B cell (primary cell): Measurements from ENCODE around the gene ARIH2. TPM values are rescaled to one million over a fixed set of nuclear protein-coding genes. Genes with fewer than 3 reads are reported as not detected.

Experiments used
- ATAC-seq: fragments of 200-7000 bp; cut with Tn5 transposase; one replicate; pipeline ENCODE4 v1.10.0; 2021; ENCODE audit warnings: low read depth, mild to moderate bottlenecking, moderate number of reproducible peaks, moderate library complexity
- CTCF ChIA-PET: fragments of 350-600 bp; sonication (Branson Sonifier 250); formaldehyde crosslinking; loops from one replicate; lab custom pipeline; 2021; ENCODE audit warnings: antibody characterized with exemption, inconsistent platforms; lab: Charles Lee
- POLR2A ChIA-PET: fragments of 350-600 bp; sonication (Branson Sonifier 250); formaldehyde crosslinking; loops from one replicate; lab custom pipeline; 2021; ENCODE audit warnings: antibody characterized with exemption; lab: Charles Lee
- DNase-seq: peaks from one replicate; pipeline ENCODE4 v3.0.0; 2013
- H2AFZ ChIP-seq: 2 replicates; pipeline ENCODE4 v1.6.1; 2012; ENCODE audit warnings: mild to moderate bottlenecking, low read depth, low read length; ENCODE audit not compliant: insufficient read depth, poor library complexity, severe bottlenecking
- H3K27ac ChIP-seq, 2 donors: 1 replicate in 1 of 2; 2 replicates in 1 of 2; pipeline ENCODE4 v1.5.1; 2012 to 2013; ENCODE audit warnings: low read length in 2 of 2, mild to moderate bottlenecking in 2 of 2, moderate library complexity in 1 of 2
- H3K27me3 ChIP-seq, 4 experiments: fragments of 200-600 bp in 1 of 4; sonication (generic) in 1 of 4; replicated peaks in 1 of 4; 1 replicate in 2 of 4; 2 replicates in 2 of 4; pipeline versions ENCODE4 v1.6.1 to v1.7.0; 2013 to 2016; ENCODE audit warnings: low read length in 3 of 4, mild to moderate bottlenecking in 2 of 4, mixed read lengths in 1 of 4, moderate library complexity in 1 of 4; ENCODE audit not compliant: insufficient read depth in 4 of 4, control insufficient read depth in 3 of 4; ENCODE audit errors: control extremely low read depth in 1 of 4
- H3K36me3 ChIP-seq, 2 experiments: replicated peaks in 1 of 2; 1 replicate in 1 of 2; 2 replicates in 1 of 2; pipeline versions ENCODE4 v1.6.1 to v1.7.1; 2013; ENCODE audit warnings: low read length in 1 of 2; ENCODE audit not compliant: insufficient read depth in 2 of 2, control insufficient read depth in 1 of 2; ENCODE audit errors: control extremely low read depth in 1 of 2, extremely low read depth in 1 of 2
- H3K4me1 ChIP-seq, 2 donors: fragments of 200-600 bp in 1 of 2; sonication (generic) in 1 of 2; 1 replicate in 1 of 2; 2 replicates in 1 of 2; pipeline versions ENCODE4 v1.5.1 to v1.6.1; 2013 to 2017; ENCODE audit warnings: low read length in 2 of 2; ENCODE audit not compliant: control insufficient read depth in 2 of 2, insufficient read depth in 2 of 2
- H3K4me2 ChIP-seq: replicated peaks from 2 replicates; pipeline ENCODE3; 2012; ENCODE audit warnings: mild to moderate bottlenecking, low read depth, low read length; ENCODE audit not compliant: poor library complexity, severe bottlenecking
- H3K4me3 ChIP-seq, 5 experiments: fragments of 200-600 bp in 1 of 5; sonication (generic) in 1 of 5; 1 replicate in 3 of 5; 2 replicates in 2 of 5; pipeline versions ENCODE4 v1.5.1 to v1.7.0; 2011 to 2016; ENCODE audit warnings: low read length in 4 of 5, mild to moderate bottlenecking in 4 of 5, low read depth in 2 of 5, control low read depth in 1 of 5, moderate library complexity in 1 of 5; ENCODE audit not compliant: insufficient read depth in 1 of 5; ENCODE audit errors: control extremely low read depth in 1 of 5, extremely low read depth in 1 of 5
- H3K79me2 ChIP-seq: fragments of 200-600 bp; sonication (generic); one replicate; pipeline ENCODE4 v1.6.0; 2016; ENCODE audit warnings: low read length; ENCODE audit not compliant: control insufficient read depth, insufficient read depth
- H3K9ac ChIP-seq: fragments of 200-600 bp; sonication (generic); 2 replicates; pipeline ENCODE4 v1.6.1; 2017; ENCODE audit warnings: mild to moderate bottlenecking, low read length, moderate library complexity
- H3K9me3 ChIP-seq, 3 donors: one replicate each; pipeline versions ENCODE4 v1.6.1 to v1.7.1; 2013; ENCODE audit warnings: low read length in 2 of 3; ENCODE audit not compliant: control insufficient read depth in 2 of 3, insufficient read depth in 1 of 3; ENCODE audit errors: control extremely low read depth in 1 of 3
- H4K20me1 ChIP-seq: 2 replicates; pipeline ENCODE4 v1.6.0; 2012; ENCODE audit warnings: mild to moderate bottlenecking, low read length; ENCODE audit not compliant: insufficient read depth, control insufficient read depth, poor library complexity, severe bottlenecking
- H3K27ac Mint-ChIP-seq: one replicate; pipeline ENCODE4 v1.8.0; 2021; ENCODE audit warnings: mixed read lengths
- H3K27me3 Mint-ChIP-seq: one replicate; pipeline ENCODE4 v1.8.0; 2021; ENCODE audit warnings: mixed read lengths
- H3K4me1 Mint-ChIP-seq: one replicate; pipeline ENCODE4 v1.8.0; 2021; ENCODE audit warnings: mixed read lengths
- H3K4me3 Mint-ChIP-seq: one replicate; pipeline ENCODE4 v1.8.0; 2021; ENCODE audit warnings: mixed read lengths
- H3K9me3 Mint-ChIP-seq: one replicate; pipeline ENCODE4 v1.8.0; 2022; ENCODE audit warnings: mixed read lengths; ENCODE audit not compliant: insufficient read depth
- CTCF ChIP-seq: fragments of 200-600 bp; IDR thresholded peaks from one replicate; pipeline ENCODE4 v1.8.0; 2022; ENCODE audit warnings: antibody characterized with exemption, mild to moderate bottlenecking
- EZH2 ChIP-seq: IDR thresholded peaks from 2 replicates; pipeline ENCODE4 v1.6.1; 2012; ENCODE audit warnings: borderline replicate concordance, low read depth, mild to moderate bottlenecking, moderate library complexity, low read length; ENCODE audit not compliant: insufficient read depth, poor library complexity, severe bottlenecking
- WGBS: methylation state at CpG from one replicate; pipeline ENCODE4 v1.1.5; 2013; ENCODE audit warnings: missing lambda C conversion rate; ENCODE audit not compliant: insufficient coverage; 5-methylcytosine and 5-hydroxymethylcytosine counted together
- intact Hi-C: fragments of 100-400 bp; cut with micrococcal nuclease; formaldehyde crosslinking; loops from one replicate; pipeline ENCODE4 v1.10.0; 2022
- polyA plus RNA-seq: library from polyadenylated mRNA; depleted of rRNA; stranded (reverse); fragments of >200 nt; gene quantifications from 2 replicates; pipeline ENCODE4 v1.2.3, GENCODE V29; 2012
- total RNA-seq, 2 donors: library from RNA; stranded (reverse); fragments of 120-200 nt in 1 of 2; gene quantifications; 1 replicate in 1 of 2; 2 replicates in 1 of 2; pipeline versions ENCODE4 v1.2.3 to v1.2.4, GENCODE V29; 2013 to 2022

The ARIH2 gene
- total and polyA plus RNA-seq, 2 donors (not counting 1 experiment from before 2014, with no cell fraction given), result 114 to 148 TPM

GRCh38 chr3:48915296-48915695, 3.3 kb upstream of the ARIH2 start:
- 100% methylated on average over 1 of the region's 1 CpG for WGBS
- Histone ChIP-seq H3K27ac (no peak overlapping the region), H3K4me1 (peaks cover 12 to 22% of the 10 kb centered on the region in 2 donors), H3K79me2 (peaks cover 15% of the 10 kb centered on the region), H3K27me3 (no peaks in the 10 kb centered on the region), H3K9ac (no peak overlapping the region), H3K4me3 (no peak overlapping the region), H3K9me3 (no peaks in the 10 kb centered on the region), H2AFZ (no peak overlapping the region), H4K20me1 (peaks cover 13% of the 10 kb centered on the region), H3K4me2 (no peak overlapping the region), H3K36me3 (no peaks in the 10 kb centered on the region)
- ATAC-seq (no peak), DNase-seq (no peak)
- Mint-ChIP-seq H3K4me3 (peak overlapping the region; percentile 39), H3K27ac (peak overlapping the region; percentile 71), H3K4me1 (peaks cover 20% of the 10 kb centered on the region), H3K9me3 (no peaks in the 10 kb centered on the region), H3K27me3 (no peaks in the 10 kb centered on the region)
- ChIA-PET POLR2A (interaction anchor here (0.7 kb wide), 2 partner anchors 10 to 66 kb away, joined by 6 to 8 read pairs; no protein-coding TSS in a partner anchor), CTCF (interaction anchor here (0.8 to 1.2 kb wide), 2 partner anchors 17 to 175 kb away, joined by 3 read pairs; partner anchors contain the start of gene SLC25A20)
- TF ChIP-seq EZH2 (no peak), CTCF (no peak)
- intact Hi-C loops, result no loop called here
